ENCODE results near the gene EFNA1. TPM values are rescaled to one million over a fixed set of nuclear protein-coding genes. Genes with fewer than 3 reads are reported as not detected.

The EFNA1 gene
- total RNA-seq, 1 donor from 2014 or later: 1.7 TPM

DNA sequence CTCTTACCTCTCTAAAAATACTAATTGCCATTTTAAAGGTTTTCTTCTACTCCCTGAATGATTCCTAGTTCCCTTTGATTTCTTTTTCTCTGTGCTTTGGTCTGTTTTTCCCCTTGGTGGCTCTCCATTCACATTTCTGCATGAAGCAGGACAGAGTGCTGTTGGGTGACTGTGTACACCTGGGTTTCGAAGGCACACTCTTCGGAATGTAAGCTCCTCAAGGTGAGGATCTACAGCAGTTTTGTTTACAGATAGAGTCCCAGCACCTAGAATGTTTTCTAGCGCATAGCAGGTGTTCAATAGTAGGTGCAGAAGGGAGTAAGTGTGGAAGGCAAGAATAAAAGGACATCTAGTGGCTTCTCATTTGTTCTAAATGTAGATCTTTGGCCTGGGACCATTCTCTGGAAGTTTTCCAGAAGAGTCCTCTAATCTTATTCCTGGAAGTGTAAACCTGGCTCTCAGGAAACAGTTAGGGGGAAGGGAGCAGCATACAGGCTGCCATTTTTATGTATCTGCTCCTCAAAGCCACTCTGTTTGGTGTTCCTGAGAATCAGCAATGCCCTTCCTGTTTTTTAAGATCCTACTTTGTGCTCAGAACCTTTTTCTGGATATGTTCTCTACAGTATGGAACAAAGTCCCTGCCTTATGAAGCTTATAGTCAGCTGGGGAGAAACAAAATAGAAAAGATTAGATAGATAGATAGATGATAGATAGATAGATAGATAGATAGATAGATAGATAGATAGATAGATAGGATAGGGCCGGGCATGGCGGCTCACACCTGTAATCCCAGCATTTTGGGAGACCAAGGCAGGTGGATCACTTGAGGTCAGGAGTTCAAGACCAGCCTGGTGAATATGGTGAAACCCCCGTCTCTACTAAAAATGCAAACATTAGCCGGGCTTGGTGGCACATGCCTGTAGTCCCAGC is 22.8 kb upstream of the EFNA1 start:
- H3K9me3 Mint-ChIP-seq (ENCODE audit: unreplicated experiment): no peaks in the 10 kb centered on the region
- DNase-seq: no peak
- no peaks in the 10 kb centered on the region for H3K4me1 Mint-ChIP-seq (ENCODE audit: low read depth, unreplicated experiment)
- H3K36me3 Mint-ChIP-seq (ENCODE audit: unreplicated experiment): no peaks in the 10 kb centered on the region
- H3K27ac Mint-ChIP-seq (ENCODE audit: unreplicated experiment): no peak overlapping the region
- TF ChIP-seq CTCF (IDR thresholded peaks at IDR 0.05; ENCODE audit: partially characterized antibody, unreplicated experiment): no peak
- no peaks in the 10 kb centered on the region for H3K27me3 Mint-ChIP-seq (ENCODE audit: unreplicated experiment)
- H3K4me3 Mint-ChIP-seq (ENCODE audit: unreplicated experiment): no peak overlapping the region

DNA sequence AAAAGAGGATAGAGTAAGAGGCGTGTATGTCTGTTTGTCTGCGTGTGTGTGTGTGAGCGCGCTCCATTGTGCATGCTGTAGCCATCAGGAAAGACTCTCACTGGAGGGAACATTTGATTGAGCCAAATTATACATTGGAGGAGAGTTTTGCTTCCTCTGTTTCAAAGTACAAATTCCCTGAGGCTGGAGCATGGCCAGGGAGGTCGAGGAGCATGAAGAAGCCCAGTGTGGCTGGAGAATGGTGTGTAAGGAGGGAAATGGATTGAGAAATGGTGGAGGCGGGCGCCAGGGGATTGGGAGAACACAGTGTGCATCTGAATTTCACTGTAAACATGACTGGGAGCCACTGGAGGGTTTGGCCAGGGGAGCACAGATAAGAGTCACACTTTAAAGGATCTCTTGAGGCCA is 22.1 kb upstream of the EFNA1 start:
- Mint-ChIP-seq H3K27ac (ENCODE audit: unreplicated experiment) (no peak overlapping the region), H3K4me1 (ENCODE audit: low read depth, unreplicated experiment) (no peaks in the 10 kb centered on the region), H3K4me3 (ENCODE audit: unreplicated experiment) (peak overlapping the region; percentile 9), H3K27me3 (ENCODE audit: unreplicated experiment) (peaks cover 2% of the 10 kb centered on the region), H3K36me3 (ENCODE audit: unreplicated experiment) (no peaks in the 10 kb centered on the region), H3K9me3 (ENCODE audit: unreplicated experiment) (no peaks in the 10 kb centered on the region)
- no peak for DNase-seq
- no peak for TF ChIP-seq CTCF (IDR thresholded peaks at IDR 0.05; ENCODE audit: partially characterized antibody, unreplicated experiment)

- Mint-ChIP-seq H3K4me3 (ENCODE audit: unreplicated experiment) (no peak overlapping the region), H3K9me3 (ENCODE audit: unreplicated experiment) (no peaks in the 10 kb centered on the region), H3K27ac (ENCODE audit: unreplicated experiment) (no peak overlapping the region), H3K36me3 (ENCODE audit: unreplicated experiment) (no peaks in the 10 kb centered on the region), H3K27me3 (ENCODE audit: unreplicated experiment) (peaks cover 4% of the 10 kb centered on the region), H3K4me1 (ENCODE audit: low read depth, unreplicated experiment) (no peaks in the 10 kb centered on the region)
- no peak for DNase-seq
- no peak for TF ChIP-seq CTCF (IDR thresholded peaks at IDR 0.05; ENCODE audit: partially characterized antibody, unreplicated experiment)
Measured at GRCh38 chr1:155106862-155107261, 20.8 kb upstream of the EFNA1 start.

- Mint-ChIP-seq H3K27ac (ENCODE audit: unreplicated experiment) (no peak overlapping the region), H3K9me3 (ENCODE audit: unreplicated experiment) (no peaks in the 10 kb centered on the region), H3K36me3 (ENCODE audit: unreplicated experiment) (no peaks in the 10 kb centered on the region), H3K4me1 (ENCODE audit: low read depth, unreplicated experiment) (no peaks in the 10 kb centered on the region), H3K4me3 (ENCODE audit: unreplicated experiment) (no peak overlapping the region), H3K27me3 (ENCODE audit: unreplicated experiment) (peaks cover 4% of the 10 kb centered on the region)
- no peak for DNase-seq
- no peak for TF ChIP-seq CTCF (IDR thresholded peaks at IDR 0.05; ENCODE audit: partially characterized antibody, unreplicated experiment)
Measured at GRCh38 chr1:155107309-155108264, 20.1 kb upstream of the EFNA1 start.
